ENCODE results near the gene CREB5. TPM values are rescaled to one million over a fixed set of nuclear protein-coding genes. Genes with fewer than 3 reads are reported as not detected.

Gene CREB5
- total and polyA plus RNA-seq, 11 donors, result 7.6 to 38.7 (median 15.2) TPM

DNA sequence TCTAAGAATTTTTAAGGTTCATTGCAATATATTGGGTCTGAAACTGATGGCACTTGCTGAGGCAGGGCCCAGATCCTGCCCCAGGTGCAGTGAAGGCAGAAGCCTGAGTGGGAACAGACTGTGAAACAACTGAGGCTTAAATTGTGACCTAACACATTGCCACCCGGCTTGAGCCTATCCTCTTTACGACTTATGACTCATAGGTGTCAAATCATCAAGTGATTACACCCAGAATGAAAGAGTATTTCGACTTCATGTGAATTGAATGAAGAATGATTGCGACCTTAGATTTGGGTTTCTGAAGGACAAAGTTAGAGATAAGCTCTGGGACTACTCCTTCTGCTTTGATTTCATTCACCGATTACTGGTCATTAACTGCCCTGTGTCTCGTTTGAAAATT is 200.9 kb downstream of the CREB5 start:
- TF ChIP-seq, protein P1, sequence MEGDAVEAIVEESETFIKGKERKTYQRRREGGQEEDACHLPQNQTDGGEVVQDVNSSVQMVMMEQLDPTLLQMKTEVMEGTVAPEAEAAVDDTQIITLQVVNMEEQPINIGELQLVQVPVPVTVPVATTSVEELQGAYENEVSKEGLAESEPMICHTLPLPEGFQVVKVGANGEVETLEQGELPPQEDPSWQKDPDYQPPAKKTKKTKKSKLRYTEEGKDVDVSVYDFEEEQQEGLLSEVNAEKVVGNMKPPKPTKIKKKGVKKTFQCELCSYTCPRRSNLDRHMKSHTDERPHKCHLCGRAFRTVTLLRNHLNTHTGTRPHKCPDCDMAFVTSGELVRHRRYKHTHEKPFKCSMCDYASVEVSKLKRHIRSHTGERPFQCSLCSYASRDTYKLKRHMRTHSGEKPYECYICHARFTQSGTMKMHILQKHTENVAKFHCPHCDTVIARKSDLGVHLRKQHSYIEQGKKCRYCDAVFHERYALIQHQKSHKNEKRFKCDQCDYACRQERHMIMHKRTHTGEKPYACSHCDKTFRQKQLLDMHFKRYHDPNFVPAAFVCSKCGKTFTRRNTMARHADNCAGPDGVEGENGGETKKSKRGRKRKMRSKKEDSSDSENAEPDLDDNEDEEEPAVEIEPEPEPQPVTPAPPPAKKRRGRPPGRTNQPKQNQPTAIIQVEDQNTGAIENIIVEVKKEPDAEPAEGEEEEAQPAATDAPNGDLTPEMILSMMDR (IDR thresholded peaks at IDR 0.05), result no peak
- no peak for TF ChIP-seq POLR2A (IDR thresholded peaks at IDR 0.05)
- no peak overlapping the region for H3K4me3 ChIP-seq
- no peaks in the 10 kb centered on the region for H3K27me3 ChIP-seq
- H3K4me1 ChIP-seq, result peaks cover 0 to 23% (median 8%) of the 10 kb centered on the region in 12 donors
- H3K36me3 ChIP-seq, result no peaks in the 10 kb centered on the region
- 87 to 93% (median 89%) methylated on average over 6 of the region's 6 CpGs for WGBS, 4 donors
- DNase-seq, result no peak
- intact Hi-C loops (cut with DNase I), result loop anchor here in 2 of 10 donors (10.0 kb wide), 2 partner anchors 198 to 242 kb away; partner anchors contain the start of gene CREB5 (in 1 of the 2)
- no peak overlapping the region for H3K27ac ChIP-seq
- no peaks in the 10 kb centered on the region for H3K9me3 ChIP-seq
- no peak for ATAC-seq

DNA sequence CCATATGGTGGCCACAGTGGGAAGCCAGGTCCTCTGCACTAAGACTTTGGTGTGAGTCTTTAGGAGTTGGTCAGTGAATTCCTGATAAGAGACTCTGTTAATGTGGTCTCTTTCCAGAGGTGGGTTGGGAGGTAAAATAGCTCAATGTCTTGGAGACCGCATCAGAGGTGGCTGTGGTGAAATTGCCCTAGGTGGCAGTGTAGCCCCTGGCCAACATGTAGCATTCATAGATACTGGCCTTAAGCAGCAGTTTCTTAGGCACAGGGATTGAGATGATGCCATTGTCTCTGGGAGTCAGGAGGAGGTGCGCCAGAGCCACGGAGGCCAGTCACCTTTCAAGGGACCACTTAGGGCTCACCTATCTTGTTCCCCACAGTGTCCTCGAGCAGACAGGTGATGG is 202.8 kb downstream of the CREB5 start:
- WGBS, 4 donors, result 87 to 91% (median 88%) methylated on average over 4 of the region's 4 CpGs
- DNase-seq (no peak), ATAC-seq (peak in 2 of 4 donors; percentile 24 to 41)
- H3K4me3 ChIP-seq, result no peak overlapping the region
- H3K27ac ChIP-seq, result no peak overlapping the region
- peaks cover 0 to 12% (median 4%) of the 10 kb centered on the region in 12 donors for H3K4me1 ChIP-seq
- H3K36me3 ChIP-seq, result no peaks in the 10 kb centered on the region
- no peaks in the 10 kb centered on the region for H3K9me3 ChIP-seq
- intact Hi-C loops (cut with DNase I), result loop anchor here in 2 of 10 donors (5.0 to 10.0 kb wide), 3 partner anchors 200 to 240 kb away; partner anchors contain the start of gene CREB5 (in 1 of the 2)
- TF ChIP-seq, protein P1 (IDR thresholded peaks at IDR 0.05), result peak in 6 of 12 donors; percentile 17 to 42 (median 26)
- TF ChIP-seq POLR2A (IDR thresholded peaks at IDR 0.05), result no peak
- no peaks in the 10 kb centered on the region for H3K27me3 ChIP-seq

DNA sequence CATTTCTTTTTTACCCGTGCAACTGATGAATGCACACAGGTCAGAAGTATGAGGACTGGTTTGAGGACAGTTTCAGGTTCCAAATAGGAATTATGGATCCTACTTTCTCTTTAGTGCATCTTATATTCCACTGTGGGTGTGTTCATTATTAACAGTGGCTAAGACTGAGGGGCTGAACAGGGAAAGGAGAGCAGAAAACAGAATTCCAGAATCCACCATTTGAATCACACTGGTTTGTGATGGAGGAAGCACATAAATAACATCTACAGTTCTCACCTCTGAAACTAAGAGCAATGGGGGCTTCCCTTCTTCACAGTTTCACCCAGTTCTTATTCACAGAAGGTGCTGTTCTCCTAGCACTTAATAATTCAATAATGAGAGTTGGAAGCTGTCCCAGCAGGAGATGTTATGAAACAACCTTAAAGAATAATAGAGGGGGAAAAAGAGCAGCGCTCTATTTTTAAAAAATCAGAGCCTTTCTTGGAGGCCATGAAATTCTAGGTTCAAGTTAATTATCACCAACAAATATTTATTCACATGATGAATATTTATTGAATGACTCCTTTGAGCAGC is 205.1 kb downstream of the CREB5 start:
- ATAC-seq (no peak), DNase-seq (no peak)
- intact Hi-C loops (cut with DNase I), result loop anchor here in 2 of 10 donors (5.0 to 10.0 kb wide), 3 partner anchors 203 to 237 kb away; partner anchors contain the start of gene CREB5 (in 1 of the 2)
- Histone ChIP-seq H3K27ac (no peak overlapping the region), H3K9me3 (no peaks in the 10 kb centered on the region), H3K36me3 (no peaks in the 10 kb centered on the region), H3K4me3 (no peak overlapping the region), H3K27me3 (no peaks in the 10 kb centered on the region), H3K4me1 (peaks cover 0 to 30% (median 7%) of the 10 kb centered on the region in 12 donors)
- TF ChIP-seq, protein P1 (IDR thresholded peaks at IDR 0.05), result no peak
- no peak for TF ChIP-seq POLR2A (IDR thresholded peaks at IDR 0.05)
- 95 to 99% (median 97%) methylated on average over 2 of the region's 2 CpGs for WGBS, 4 donors

DNA sequence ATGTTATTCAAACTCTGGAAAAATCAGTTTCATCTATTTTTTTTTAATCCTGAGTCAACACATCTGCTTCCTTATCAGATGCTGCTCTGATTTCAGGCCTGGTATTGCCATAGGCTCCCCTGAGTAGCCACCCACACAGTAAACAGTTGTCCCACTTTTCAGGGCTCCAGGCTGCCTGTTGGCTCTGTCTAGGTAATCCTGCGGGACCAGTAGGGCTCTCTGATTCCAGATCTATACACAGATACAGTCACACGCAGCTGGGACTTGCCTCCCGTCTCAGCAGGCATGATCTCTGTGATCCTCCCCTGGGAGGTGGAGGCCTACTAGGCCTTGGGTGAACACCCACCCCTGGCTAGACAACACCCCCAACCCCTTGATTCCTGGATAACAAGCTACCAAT is 206.1 kb downstream of the CREB5 start:
- ATAC-seq (no peak), DNase-seq (no peak)
- no peak overlapping the region for H3K4me3 ChIP-seq
- H3K4me1 ChIP-seq, result peaks cover 0 to 40% (median 11%) of the 10 kb centered on the region in 12 donors
- H3K9me3 ChIP-seq, result no peaks in the 10 kb centered on the region
- WGBS, 4 donors, result 59 to 75% (median 72%) methylated on average over 2 to 3 of the region's 3 CpGs
- no peaks in the 10 kb centered on the region for H3K27me3 ChIP-seq
- intact Hi-C loops (cut with DNase I), result loop anchor here in 2 of 10 donors (5.0 to 10.0 kb wide), 3 partner anchors 204 to 236 kb away; partner anchors contain the start of gene CREB5 (in 1 of the 2)
- peak overlapping the region in 1 of 12 donors; percentile 12 for H3K27ac ChIP-seq
- H3K36me3 ChIP-seq, result no peaks in the 10 kb centered on the region
- TF ChIP-seq POLR2A (IDR thresholded peaks at IDR 0.05), result no peak
